Lung microvascular endothelial cell (primary cell): ENCODE data around the gene LRRC8C. TPM values are rescaled to one million over a fixed set of nuclear protein-coding genes. Genes with fewer than 3 reads are reported as not detected.

Source experiments
- DNase-seq, 2 donors: peaks; one replicate each; pipeline versions ENCODE4 v3.0.0 to v3.0.0-alpha.2; 2010; ENCODE audit warnings: low read depth in 2 of 2
- total RNA-seq: library from RNA; depleted of rRNA; stranded (reverse); fragments of >200 nt; gene quantifications from 2 replicates; pipeline ENCODE4 v1.2.1, GENCODE V29; 2014

Gene LRRC8C
- total RNA-seq, 1 donor from 2014 or later: 16.3 TPM

DNA sequence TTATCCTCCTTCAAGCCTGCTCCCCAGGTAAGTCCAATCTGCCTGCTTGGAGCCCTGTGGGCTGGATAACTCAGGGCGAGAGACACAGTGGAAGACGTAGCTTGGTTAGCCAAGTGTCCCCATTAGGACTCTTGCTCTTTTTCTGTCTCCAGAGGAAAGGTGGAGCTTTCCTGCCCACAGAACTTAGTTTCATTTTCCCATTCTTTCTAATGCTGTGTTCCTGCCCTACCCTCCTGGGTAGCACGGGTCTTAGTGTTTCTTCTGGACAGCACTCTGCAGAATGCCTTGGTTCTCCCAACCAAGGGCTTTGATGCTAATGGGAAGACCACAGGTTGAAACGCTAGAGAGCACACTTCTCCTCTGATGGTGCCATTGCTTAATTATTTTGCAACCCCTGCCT is 95.5 kb downstream of the LRRC8C start:
- peak in 1 of 2 donors; percentile 41 for DNase-seq

- DNase-seq: no peak
Observed at GRCh38 chr1:89732206-89732605, 99.3 kb downstream of the LRRC8C start.

GRCh38 chr1:89732643-89733222 is 99.8 kb downstream of the LRRC8C start:
- DNase-seq: peak in 1 of 2 donors; percentile 24

DNA sequence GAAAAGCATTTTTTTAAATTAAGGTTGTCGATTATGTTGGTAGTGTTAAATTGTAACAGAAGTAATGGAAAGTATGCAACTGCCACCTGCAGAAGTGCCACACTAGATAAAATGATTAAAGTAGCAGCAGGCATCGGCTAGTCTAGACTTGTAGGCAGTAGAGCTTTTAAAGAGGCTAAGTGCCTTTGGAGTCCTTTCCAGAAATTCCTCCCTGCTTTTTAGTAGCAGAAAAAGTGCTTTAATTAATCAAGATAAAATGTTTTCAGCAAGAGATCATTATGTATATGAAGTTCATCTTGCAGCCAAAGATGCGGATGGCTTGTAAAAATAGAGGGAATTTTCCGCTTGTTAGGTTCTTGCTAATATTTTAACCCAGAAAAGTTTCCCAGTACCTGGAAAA is 100.8 kb downstream of the LRRC8C start:
- DNase-seq: no peak

- no peak for DNase-seq
Observed at GRCh38 chr1:89734442-89734841, 101.5 kb downstream of the LRRC8C start.

GRCh38 chr1:89735479-89735878 is 102.6 kb downstream of the LRRC8C start:
- DNase-seq: no peak

DNA sequence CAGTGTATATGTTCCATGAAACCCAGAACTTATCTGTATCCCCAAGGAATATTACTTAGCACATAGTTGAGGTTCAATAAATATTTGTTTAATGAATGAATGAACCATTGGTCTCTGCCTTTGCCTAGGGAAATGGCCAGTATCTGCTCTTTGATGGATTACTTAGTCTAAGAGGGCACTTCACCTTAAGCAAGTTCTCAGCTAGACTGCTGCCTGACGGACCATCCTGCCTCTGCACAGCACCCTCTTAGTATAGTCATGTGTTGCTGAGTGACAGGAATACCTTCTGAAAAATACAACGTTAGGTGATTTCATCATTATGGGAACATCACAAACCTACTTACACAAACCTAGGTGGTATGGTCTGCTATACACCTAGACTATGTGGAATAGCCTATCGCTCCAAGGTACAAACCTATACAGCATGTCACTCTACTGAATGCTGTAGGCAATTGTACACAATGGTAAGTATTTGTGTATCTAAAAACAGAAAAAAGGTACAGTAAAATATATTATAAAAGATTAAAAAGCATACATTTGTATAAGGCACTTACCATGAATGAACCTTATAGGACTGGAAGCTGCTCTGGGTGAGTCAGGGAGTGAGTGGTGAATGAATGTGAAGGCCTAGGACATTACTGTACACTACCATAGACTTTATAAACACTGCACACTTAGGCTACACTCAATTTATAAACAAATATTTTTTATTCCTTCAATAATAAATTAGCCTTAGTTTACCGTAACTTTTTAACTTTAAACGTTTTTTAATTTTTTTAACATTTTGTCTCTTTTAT is 104.2 kb downstream of the LRRC8C start:
- no peak for DNase-seq

DNA sequence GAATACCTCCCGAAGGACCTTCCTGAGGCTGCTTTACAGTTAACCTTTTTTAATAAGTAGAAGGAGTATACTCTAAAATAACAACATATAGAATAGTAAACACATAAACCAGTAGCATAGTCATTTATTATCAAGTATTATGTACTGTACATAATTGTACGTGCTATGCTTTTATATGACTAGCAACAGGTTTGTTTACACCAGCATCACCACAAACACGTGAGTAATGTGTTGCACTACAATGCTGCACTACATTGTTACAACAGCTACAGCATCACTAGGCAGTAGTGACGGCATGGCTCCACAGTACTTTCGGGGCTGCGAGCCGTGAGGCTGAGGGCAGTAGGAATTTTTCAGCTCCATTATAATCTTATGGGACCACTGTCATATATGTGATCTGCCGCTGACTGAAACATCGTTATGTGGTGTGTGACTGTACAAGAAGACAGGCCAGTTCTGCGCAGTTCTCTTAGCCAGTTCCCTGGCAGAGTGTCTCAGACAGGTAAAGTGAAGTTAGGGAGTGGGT is 105.1 kb downstream of the LRRC8C start:
- DNase-seq: no peak

DNA sequence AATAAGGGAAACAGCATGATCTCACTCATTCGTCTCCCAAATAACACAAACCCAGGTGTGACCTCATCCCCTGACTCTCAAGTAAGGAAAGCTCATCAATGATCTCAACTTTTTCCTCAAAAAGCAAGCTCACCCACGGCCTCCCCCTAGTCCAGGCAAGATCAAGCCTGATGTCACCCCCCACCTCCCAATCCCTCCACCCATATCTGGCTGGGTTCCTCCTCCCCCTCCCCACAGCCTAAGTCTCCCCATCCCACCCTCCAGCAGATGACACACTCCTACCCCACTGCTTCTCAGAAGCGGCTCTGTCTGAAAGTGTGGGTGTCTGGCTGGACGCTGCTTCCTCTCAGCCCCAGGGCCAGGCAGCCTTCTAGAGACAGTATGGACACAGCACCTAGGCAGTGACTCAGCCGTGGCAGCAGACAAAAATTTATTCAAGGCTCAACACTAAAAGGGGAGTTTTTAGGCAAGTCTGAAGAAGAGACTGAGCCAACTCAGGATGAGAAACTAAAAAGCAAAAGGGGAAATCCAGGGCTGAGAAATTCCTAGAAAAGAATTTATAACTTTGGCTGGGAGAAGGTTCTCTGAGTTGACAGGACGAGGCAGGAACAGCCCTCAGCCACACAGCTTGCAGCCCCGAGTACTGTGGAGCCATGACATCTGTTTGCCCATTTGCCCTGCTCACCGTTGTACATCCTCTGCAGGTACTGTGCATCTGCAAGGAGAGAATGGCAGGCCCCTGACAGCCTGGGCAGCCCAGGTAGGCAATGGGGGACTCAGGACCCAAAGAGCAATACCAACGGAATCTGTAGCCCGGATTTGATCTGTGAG is 106.3 kb downstream of the LRRC8C start:
- peak in 1 of 2 donors; percentile 26 for DNase-seq

DNA sequence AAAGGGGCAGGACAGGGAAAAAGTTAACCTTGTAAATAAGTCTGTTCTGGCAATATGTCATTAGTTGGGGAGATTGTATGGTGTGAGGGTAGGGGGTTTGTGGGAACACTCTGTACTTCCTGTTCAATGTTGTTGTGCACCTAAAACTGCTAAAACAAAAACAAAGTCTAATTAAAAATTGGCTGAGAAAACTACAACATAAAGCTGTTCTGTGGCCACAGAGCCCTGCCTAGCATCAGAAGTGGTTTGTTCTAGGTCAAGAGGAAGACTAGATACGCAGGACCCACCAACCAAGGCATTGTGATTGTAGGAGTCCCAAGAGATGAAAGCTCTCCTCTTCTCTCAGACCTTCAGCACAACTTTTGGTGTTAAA is 106.9 kb downstream of the LRRC8C start:
- no peak for DNase-seq

- no peak for DNase-seq
Observed at GRCh38 chr1:89743788-89744187, 110.9 kb downstream of the LRRC8C start.

- DNase-seq: no peak
Observed at GRCh38 chr1:89746424-89747149, 113.7 kb downstream of the LRRC8C start.

DNA sequence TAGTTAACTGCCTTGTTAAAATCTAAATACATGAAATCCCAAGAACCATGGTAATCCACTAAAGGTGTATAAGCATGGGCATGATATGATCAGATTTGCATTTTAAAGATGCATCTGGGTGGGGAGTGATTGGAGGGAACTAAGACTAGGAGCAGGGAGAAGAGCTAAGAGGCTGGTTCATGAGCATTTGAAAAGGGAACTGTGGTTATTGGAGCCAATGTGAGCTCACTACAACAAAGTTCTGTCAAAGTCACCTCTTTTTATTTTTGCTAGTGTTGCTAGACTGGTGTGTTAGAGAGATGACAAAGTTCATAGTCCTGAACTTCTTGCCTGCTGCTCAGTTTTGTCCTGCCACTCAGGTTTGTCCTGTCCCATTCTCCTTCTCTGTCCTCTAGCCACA is 120.8 kb downstream of the LRRC8C start:
- DNase-seq: no peak

DNA sequence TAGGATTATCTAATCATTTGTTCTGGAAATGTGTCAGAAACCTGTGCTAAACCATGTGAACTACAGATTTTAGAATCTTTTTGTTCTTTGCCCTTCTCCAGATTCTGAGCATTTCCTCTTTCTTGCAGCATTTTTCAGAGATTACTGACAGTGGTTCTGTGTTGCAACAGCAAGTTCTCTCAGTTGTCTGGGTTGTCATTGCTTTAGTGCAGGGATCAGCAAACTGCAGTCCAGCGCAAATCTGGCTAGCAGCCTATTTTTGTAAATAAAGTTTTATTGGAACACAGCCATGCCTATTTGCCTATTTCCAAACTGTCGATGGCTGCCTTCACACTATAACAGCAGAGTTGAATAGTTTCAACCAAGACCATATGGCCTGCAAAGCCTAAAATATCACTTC is 121.6 kb downstream of the LRRC8C start:
- DNase-seq: no peak

GRCh38 chr1:89755591-89755990 is 122.7 kb downstream of the LRRC8C start:
- DNase-seq: no peak

DNA sequence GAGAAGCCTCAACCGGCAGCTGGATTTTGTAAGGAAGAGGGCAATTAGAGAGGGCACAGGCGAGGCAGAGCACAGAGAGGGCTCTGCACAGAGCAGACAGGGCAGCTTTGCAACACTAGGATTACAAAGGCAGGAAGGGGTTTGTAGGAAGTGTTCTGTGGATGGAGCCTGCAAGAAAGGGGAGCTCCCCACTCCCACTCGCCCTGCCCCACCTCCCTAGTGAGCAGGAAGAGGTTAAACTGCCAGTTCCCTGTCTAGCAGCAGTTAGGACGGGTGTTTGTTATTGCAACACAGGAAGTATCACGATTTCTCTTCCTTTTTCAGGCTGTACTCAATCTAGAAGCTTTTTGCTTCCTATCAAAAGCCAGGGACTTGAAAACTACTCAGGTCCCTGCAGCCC is 124.6 kb downstream of the LRRC8C start:
- DNase-seq: peak; percentile 50 to 68

GRCh38 chr1:89758156-89758555 is 125.2 kb downstream of the LRRC8C start:
- DNase-seq: no peak

- DNase-seq: no peak
Observed at GRCh38 chr1:89759036-89759435, 126.1 kb downstream of the LRRC8C start.

DNA sequence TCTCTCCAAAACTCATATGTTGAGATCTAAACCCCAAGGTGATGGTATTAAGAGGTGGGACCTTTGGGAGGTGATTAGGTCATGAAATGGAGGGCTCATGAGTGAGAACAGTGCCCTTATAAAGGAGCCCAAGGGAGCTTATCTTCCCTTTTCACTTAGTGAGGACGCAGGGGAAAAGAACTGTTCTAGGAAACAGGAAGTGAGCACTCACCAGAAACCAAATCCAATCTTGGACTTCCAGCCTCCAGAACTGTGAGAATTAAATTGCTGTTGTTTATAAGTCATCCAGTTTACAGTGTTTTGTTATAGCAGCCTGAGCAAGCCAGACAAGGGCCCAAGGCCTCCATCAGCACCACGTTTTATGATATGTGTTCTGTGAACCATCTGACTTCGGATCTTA is 127.6 kb downstream of the LRRC8C start:
- peak in 1 of 2 donors; percentile 57 for DNase-seq

DNA sequence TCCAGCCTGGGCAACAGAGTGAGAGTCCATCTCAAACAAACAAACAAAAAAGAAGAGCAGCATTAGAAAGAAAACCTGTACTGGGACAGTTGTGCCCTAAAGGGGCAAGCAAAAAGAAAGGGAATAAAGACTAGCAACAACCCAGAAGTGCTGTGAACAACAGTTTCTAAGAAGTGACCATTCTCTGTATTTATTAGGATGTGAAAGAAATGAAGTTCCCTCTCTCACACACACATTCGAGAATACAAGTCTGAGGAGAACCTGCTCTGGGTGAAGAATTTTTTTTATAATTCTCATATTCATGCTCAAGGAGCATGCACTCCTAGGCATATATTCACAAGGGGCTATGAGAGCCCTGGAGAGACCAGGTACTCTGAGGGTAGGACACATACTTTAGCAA is 128.4 kb downstream of the LRRC8C start:
- no peak for DNase-seq

- peak in 1 of 2 donors; percentile 49 for DNase-seq
Observed at GRCh38 chr1:89761901-89762300, 129.0 kb downstream of the LRRC8C start.

DNA sequence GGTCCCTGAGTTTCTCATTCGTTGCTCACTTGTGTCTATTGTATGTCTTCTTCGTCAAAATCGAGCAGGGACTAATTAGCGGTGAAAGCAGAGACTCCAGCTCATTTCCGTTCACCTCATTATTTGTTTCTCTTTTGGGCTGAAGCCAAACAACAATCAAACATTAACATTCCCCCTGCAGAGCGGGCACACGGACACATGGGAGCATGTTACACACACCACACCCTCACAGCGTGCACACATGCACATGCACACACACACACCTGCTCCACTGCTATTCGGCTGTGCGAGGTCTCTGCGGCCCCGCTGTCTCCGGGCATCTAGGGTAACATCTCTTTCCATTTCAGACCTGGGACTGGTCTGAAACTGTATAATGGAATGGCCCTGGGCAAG is 129.5 kb downstream of the LRRC8C start:
- DNase-seq: no peak
